ENCODE results near the gene CELF2.

DNA sequence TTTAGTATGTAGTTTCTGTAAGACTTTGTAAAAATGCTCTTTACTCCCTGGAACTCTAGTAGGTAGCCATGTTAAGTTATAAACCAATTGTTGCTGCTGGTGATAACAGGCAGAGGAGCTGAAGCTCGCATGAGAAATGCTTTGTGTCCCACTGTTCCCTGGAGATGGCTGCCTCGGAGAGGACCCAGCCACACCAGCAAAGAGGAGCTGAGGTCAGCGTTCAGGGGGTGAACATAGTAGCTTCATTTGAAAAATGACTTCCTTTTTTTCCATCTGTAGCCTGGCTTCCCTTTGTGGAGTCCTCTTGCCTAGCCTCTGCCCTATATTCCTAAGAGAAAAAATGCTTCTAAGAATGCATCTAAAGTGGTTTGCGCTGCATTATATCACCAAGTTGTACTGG lies 20.3 kb downstream of the CELF2 start:
- TF ChIP-seq, protein P1, sequence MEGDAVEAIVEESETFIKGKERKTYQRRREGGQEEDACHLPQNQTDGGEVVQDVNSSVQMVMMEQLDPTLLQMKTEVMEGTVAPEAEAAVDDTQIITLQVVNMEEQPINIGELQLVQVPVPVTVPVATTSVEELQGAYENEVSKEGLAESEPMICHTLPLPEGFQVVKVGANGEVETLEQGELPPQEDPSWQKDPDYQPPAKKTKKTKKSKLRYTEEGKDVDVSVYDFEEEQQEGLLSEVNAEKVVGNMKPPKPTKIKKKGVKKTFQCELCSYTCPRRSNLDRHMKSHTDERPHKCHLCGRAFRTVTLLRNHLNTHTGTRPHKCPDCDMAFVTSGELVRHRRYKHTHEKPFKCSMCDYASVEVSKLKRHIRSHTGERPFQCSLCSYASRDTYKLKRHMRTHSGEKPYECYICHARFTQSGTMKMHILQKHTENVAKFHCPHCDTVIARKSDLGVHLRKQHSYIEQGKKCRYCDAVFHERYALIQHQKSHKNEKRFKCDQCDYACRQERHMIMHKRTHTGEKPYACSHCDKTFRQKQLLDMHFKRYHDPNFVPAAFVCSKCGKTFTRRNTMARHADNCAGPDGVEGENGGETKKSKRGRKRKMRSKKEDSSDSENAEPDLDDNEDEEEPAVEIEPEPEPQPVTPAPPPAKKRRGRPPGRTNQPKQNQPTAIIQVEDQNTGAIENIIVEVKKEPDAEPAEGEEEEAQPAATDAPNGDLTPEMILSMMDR (IDR thresholded peaks at IDR 0.05; ENCODE audit: insufficient read depth, low read length, poor library complexity, severe bottlenecking): no peak
- TF ChIP-seq EZH2phosphoT487 (conservative IDR thresholded peaks at IDR 0.05; ENCODE audit: low read length): no peak

Data from SU-DHL-6 (cell line).